Measurements from ENCODE around the gene SEMA3C. TPM values are rescaled to one million over a fixed set of nuclear protein-coding genes. Genes with fewer than 3 reads are reported as not detected.

The SEMA3C gene
- total RNA-seq, 1 experiment from 2014 or later, result 57.8 TPM

- no peak for DNase-seq (ENCODE audit: low spot score)
These were observed 62.1 kb downstream of the SEMA3C start for GRCh38 chr7:80856769-80857168.

GRCh38 chr7:80851896-80852476 lies 66.9 kb downstream of the SEMA3C start:
- no peak for DNase-seq (ENCODE audit: low spot score)

DNA sequence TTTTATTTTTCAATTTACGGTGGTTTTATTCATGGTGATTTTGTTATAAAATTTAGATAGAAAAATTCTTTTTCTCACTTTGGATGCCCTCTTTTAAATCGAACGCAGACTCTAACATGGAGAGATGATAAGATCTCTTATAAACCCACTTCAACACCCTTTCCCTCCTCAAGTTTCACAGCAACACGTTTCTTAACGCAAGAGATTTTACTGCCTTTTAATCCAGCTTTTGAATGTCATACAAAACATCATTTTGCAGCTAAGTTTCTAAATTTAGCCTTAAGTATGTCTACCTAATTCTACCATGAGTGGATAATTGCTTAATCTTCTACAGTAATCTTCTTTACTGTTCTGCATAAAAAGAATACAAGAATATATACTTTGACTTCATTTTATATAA lies 70.0 kb downstream of the SEMA3C start:
- no peak for DNase-seq (ENCODE audit: low spot score)

- no peak for DNase-seq (ENCODE audit: low spot score)
These were observed 71.0 kb downstream of the SEMA3C start for GRCh38 chr7:80847895-80848294.

DNA sequence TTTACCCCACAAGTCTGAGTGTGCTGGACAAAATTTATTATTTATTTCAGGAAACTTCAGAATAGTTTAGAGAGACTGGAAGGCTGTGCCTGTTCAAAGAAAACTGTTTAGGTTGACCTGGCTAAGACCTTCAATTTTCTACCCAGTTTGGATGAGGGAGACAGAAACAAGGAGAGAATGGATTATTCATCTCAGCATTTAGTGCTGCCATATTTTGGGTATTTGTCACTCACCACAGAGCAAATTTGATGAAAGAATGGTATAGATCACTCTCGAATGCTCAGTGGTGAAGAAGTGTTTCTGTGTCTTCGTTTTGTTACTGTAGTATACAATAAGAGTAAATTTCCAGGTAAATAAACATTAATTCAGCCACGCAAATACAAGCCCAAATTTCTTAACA lies 71.8 kb downstream of the SEMA3C start:
- DNase-seq (ENCODE audit: low spot score), result no peak

- no peak for DNase-seq (ENCODE audit: low spot score)
These were observed 73.9 kb downstream of the SEMA3C start for GRCh38 chr7:80844916-80845315.

DNA sequence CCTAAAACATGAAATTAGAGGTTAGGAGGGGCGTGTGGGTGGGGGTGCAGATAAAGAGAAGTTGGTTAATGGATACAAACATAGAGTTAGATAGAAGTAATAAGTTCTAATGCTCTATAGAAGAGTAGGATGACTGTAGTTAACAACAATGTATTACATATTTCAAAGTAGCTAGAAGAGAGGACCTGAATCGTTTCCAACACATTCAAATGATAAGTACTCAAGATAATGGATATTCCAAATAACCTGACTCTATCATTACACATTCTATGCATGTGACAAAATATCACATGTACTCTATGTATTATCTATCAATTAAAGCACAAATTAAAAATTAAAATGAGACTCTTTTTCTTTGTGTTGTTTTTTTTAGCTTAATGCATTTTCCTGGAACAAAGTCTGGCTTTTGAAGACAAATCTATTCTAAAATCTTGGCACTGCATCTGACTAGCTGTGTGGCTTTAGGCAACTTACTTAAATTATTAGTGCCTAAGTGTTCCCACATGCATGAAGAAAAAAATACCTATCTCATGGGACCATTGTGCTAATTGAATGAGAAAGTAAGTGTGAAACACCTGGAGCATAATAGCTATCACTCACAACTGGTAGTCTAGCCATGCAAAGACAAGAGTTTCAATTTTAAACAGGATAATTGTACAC lies 75.7 kb downstream of the SEMA3C start:
- no peak for DNase-seq (ENCODE audit: low spot score)

DNA sequence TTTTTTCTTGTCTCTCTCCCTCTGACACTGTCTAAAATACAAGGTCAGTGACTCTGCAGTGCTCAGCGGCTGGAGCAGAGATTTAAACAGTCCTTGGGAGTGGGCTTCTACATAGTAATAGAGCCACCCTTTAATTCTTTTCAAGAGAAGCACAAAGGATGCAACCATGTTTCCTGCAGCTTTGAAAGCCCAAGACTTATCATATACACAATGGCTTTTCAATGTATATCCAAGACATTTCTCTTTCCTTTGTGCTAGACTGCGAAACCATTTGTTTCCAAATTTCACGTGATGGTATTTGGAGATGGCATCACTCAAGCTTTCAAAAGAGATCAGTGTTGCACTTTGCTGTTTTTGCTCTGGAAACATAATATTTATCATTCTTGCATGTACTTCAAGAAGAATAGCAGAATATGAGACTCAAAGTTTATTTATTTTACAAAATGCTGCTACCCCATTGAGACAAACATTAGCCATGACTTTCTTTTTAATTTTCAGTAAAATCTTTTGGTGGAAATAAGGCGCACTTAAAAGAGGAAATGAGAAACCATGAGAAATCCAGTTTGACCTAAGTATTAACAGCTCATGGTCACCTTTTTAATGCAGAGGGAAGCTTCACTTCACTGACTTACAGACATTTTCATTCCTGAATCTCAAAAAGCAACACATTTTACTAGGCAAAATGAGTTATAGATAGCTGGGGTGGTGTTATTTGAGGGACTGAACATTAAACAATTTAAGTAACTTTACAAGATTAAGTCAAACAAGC lies 76.6 kb downstream of the SEMA3C start:
- DNase-seq (ENCODE audit: low spot score), result no peak

DNA sequence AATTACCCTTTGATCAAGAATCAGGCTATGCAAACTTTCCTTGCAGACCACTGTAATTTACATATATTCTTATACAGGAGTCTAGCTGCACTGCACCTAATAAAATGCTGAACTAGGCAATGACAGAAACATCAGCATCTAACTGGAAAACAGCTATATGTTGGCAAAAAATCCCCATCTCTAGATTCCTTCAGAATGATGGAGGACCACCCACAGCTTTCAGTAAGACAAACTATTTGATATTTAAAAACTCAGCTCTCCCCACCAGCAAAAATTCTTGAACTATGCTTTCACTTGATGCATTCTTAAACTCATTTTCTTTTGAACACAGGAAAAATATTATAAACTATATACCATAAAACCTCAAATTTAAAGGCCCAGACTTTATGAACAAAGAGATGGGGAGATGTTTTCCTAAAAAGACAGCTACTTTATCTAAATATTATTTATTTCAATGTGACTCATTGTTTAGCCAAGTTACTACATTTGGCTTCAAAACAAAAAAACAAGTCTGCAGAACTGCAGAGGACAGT lies 77.4 kb downstream of the SEMA3C start:
- DNase-seq (ENCODE audit: low spot score), result no peak

DNA sequence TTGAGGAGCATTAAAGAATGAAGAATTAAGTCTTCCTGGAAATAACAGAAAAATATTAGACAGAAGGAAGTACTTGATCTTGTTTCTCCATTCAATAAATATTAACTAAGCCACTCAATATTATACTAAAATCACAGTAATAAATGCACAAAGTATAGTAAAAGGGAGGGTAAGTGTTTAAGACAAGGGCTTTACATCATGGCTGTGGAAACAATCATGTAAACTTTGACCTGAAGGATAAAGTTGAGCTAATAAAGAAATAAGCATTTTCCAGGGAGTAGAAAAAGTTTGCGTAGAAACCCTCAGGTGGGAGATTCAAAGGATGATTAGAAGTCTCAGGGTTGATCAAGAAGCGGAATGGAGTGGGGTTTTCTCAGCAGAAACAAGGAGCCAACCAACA lies 78.2 kb downstream of the SEMA3C start:
- DNase-seq (ENCODE audit: low spot score), result no peak

DNA sequence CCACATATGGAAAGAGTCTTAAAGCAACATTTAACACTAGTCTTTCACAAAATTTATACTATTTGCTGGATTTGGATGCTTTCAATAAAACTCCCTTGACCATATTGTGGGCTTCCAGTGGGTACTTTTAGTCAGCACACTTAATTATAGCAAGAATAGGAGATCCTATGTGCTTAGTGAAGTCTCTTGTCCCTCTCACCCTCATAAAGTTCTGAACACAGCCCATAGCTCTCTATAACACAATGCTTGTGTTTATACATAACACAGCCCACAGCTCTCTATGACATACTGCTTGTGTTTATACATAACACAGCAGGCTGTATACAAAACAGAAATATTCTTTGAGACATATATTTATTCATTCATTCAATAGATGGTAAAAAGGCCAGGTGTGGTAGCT lies 79.0 kb downstream of the SEMA3C start:
- no peak for DNase-seq (ENCODE audit: low spot score)

DNA sequence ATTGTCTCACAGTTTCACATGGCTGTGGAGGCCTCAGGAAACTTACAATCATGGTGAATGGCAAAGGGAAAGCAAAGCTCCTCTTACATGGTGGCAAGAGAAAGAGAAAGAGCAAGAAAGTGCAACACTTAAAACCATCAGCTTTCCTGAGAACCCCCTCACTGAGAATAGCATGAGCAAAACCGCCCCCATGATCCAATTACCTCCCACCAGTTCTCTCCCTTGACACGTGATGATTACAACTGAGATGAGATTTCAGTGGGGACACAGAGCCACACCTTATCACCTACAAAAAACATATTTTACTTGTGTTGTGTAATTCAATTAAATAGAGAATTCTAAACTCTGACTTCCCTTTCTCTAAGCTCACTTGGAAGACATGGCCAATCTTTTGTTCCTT lies 80.2 kb downstream of the SEMA3C start:
- no peak for DNase-seq (ENCODE audit: low spot score)

GRCh38 chr7:80837345-80837744 lies 81.5 kb downstream of the SEMA3C start:
- DNase-seq (ENCODE audit: low spot score), result no peak

DNA sequence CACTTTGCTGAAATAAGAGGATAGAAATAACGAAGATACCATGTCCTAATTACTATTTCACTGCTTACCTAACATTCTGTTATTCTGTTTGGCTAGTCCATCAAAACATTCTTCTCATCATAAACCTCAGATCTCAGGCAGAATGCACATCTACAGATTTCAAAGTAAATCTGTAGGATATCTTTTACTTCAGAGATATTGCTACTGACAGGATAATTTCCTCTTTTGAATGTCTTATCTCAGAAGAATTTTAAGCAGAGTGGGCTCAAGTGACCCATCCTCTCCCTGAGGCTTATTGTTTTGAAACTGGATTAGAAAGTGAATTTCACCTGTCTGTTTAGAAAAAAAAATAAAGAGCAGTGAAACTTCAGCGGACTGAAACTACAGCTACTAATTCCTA lies 83.6 kb downstream of the SEMA3C start:
- DNase-seq (ENCODE audit: low spot score), result no peak

GRCh38 chr7:80833289-80834268 lies 85.3 kb downstream of the SEMA3C start:
- DNase-seq (ENCODE audit: low spot score), result no peak

- no peak for DNase-seq (ENCODE audit: low spot score)
These were observed 86.8 kb downstream of the SEMA3C start for GRCh38 chr7:80832006-80832405.

GRCh38 chr7:80830584-80831285 lies 88.1 kb downstream of the SEMA3C start:
- peak; percentile 23 for DNase-seq (ENCODE audit: low spot score)

- no peak for DNase-seq (ENCODE audit: low spot score)
These were observed 88.8 kb downstream of the SEMA3C start for GRCh38 chr7:80830010-80830409.

- DNase-seq (ENCODE audit: low spot score), result no peak
These were observed 89.3 kb downstream of the SEMA3C start for GRCh38 chr7:80829527-80829926.

GRCh38 chr7:80827239-80827633 lies 91.6 kb downstream of the SEMA3C start:
- DNase-seq (ENCODE audit: low spot score), result no peak
